GM12878 (cell line): ENCODE results near the gene ZNF678.

Experiments
- ASH2L ChIP-seq: fragments of 300-600, 200-600 bp; sonication (generic); IDR thresholded peaks from 2 replicates; pipeline ENCODE4 v1.6.1; 2017; ENCODE audit warnings: low read depth, mild to moderate bottlenecking, borderline replicate concordance
- EGR1 ChIP-seq, 2 experiments: IDR thresholded peaks; 1 replicate in 1 of 2; 2 replicates in 1 of 2; pipeline ENCODE4 v1.6.1; 2011 to 2012; ENCODE audit warnings: low read depth in 2 of 2, low read length in 2 of 2, borderline replicate concordance in 1 of 2, mild to moderate bottlenecking in 1 of 2, moderate library complexity in 1 of 2
- EZH2 ChIP-seq: IDR thresholded peaks from 2 replicates; pipeline ENCODE4 v1.6.1; 2012; ENCODE audit warnings: low read depth, mild to moderate bottlenecking, control low read depth, inconsistent platforms, low read length, borderline replicate concordance; ENCODE audit not compliant: control insufficient read depth
- RAD21 ChIP-seq: IDR thresholded peaks from 2 replicates; pipeline ENCODE4 v1.6.1; 2011; ENCODE audit warnings: mild to moderate bottlenecking, low read depth, low read length, moderate library complexity; ENCODE audit not compliant: insufficient read depth
- RAD51 ChIP-seq: fragments of 450-650 bp; IDR thresholded peaks from 2 replicates; pipeline ENCODE4 v1.6.1; 2016; ENCODE audit warnings: moderate library complexity, mild to moderate bottlenecking, inconsistent platforms
- SIN3A ChIP-seq: IDR thresholded peaks from 2 replicates; pipeline ENCODE4 v1.6.1; 2012; ENCODE audit warnings: low read depth, low read length, improper control_type of control experiment
- ZZZ3 ChIP-seq: IDR thresholded peaks from 2 replicates; pipeline ENCODE4 v1.6.1; 2011; ENCODE audit warnings: low read depth; ENCODE audit not compliant: control insufficient read depth, insufficient read length
- TF ChIP-seq, protein P1 (sequence below), 3 experiments: IDR thresholded peaks in 2 of 3; conservative IDR thresholded peaks in 1 of 3; 2 replicates each; pipeline ENCODE4 v1.5.1; 2011; ENCODE audit warnings: low read depth in 3 of 3, low read length in 3 of 3, mild to moderate bottlenecking in 3 of 3, control low read depth in 2 of 3, moderate library complexity in 2 of 3, inconsistent platforms in 1 of 3, mixed read lengths in 1 of 3; ENCODE audit not compliant: control insufficient read depth in 2 of 3, insufficient read depth in 1 of 3; ENCODE audit errors: extremely low read depth in 1 of 3
- TF ChIP-seq, protein P2 (sequence below): fragments of 450-650 bp; IDR thresholded peaks from 2 replicates; pipeline ENCODE4 v1.6.1; 2017; ENCODE audit warnings: mild to moderate bottlenecking
- TF ChIP-seq, protein P3 (sequence below): IDR thresholded peaks from 2 replicates; pipeline ENCODE4 v1.6.1; 2012; ENCODE audit warnings: low read length, inconsistent platforms

GRCh38 chr1:227587968-227588367 is 24.6 kb downstream of the ZNF678 start:
- TF ChIP-seq, protein P1, sequence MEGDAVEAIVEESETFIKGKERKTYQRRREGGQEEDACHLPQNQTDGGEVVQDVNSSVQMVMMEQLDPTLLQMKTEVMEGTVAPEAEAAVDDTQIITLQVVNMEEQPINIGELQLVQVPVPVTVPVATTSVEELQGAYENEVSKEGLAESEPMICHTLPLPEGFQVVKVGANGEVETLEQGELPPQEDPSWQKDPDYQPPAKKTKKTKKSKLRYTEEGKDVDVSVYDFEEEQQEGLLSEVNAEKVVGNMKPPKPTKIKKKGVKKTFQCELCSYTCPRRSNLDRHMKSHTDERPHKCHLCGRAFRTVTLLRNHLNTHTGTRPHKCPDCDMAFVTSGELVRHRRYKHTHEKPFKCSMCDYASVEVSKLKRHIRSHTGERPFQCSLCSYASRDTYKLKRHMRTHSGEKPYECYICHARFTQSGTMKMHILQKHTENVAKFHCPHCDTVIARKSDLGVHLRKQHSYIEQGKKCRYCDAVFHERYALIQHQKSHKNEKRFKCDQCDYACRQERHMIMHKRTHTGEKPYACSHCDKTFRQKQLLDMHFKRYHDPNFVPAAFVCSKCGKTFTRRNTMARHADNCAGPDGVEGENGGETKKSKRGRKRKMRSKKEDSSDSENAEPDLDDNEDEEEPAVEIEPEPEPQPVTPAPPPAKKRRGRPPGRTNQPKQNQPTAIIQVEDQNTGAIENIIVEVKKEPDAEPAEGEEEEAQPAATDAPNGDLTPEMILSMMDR (IDR thresholded peaks at IDR 0.05 in 2 of 3, conservative IDR thresholded peaks at IDR 0.05 in 1 of 3; ENCODE audit: control insufficient read depth in 2 of 3, extremely low read depth in 1 of 3, insufficient read depth in 1 of 3, low read depth in 3 of 3, low read length in 3 of 3) = no peak
- no peak for TF ChIP-seq RAD51
- no peak for TF ChIP-seq ZZZ3
- TF ChIP-seq RAD21 = no peak
- TF ChIP-seq, protein P2, sequence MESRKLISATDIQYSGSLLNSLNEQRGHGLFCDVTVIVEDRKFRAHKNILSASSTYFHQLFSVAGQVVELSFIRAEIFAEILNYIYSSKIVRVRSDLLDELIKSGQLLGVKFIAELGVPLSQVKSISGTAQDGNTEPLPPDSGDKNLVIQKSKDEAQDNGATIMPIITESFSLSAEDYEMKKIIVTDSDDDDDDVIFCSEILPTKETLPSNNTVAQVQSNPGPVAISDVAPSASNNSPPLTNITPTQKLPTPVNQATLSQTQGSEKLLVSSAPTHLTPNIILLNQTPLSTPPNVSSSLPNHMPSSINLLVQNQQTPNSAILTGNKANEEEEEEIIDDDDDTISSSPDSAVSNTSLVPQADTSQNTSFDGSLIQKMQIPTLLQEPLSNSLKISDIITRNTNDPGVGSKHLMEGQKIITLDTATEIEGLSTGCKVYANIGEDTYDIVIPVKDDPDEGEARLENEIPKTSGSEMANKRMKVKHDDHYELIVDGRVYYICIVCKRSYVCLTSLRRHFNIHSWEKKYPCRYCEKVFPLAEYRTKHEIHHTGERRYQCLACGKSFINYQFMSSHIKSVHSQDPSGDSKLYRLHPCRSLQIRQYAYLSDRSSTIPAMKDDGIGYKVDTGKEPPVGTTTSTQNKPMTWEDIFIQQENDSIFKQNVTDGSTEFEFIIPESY = no peak
- TF ChIP-seq EZH2 = no peak
- no peak for TF ChIP-seq ASH2L
- TF ChIP-seq, protein P3, sequence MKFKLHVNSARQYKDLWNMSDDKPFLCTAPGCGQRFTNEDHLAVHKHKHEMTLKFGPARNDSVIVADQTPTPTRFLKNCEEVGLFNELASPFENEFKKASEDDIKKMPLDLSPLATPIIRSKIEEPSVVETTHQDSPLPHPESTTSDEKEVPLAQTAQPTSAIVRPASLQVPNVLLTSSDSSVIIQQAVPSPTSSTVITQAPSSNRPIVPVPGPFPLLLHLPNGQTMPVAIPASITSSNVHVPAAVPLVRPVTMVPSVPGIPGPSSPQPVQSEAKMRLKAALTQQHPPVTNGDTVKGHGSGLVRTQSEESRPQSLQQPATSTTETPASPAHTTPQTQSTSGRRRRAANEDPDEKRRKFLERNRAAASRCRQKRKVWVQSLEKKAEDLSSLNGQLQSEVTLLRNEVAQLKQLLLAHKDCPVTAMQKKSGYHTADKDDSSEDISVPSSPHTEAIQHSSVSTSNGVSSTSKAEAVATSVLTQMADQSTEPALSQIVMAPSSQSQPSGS = no peak
- TF ChIP-seq SIN3A = no peak
- no peak for TF ChIP-seq EGR1 (IDR thresholded peaks at IDR 0.05; ENCODE audit: borderline replicate concordance in 1 of 2, low read depth in 2 of 2, low read length in 2 of 2)
